Smooth muscle cell (in vitro differentiated cells): ENCODE data around the gene CTNNBL1. TPM values are rescaled to one million over a fixed set of nuclear protein-coding genes. Genes with fewer than 3 reads are reported as not detected.

Source experiments
- DNase-seq: peaks from one replicate; lab custom pipeline; 2025; ENCODE audit not compliant: unreplicated experiment; lab: John Stamatoyannopoulos, UW
- H2AFZ ChIP-seq: fragments of 200-600 bp; sonication (generic); 2 replicates; pipeline ENCODE4 v1.6.0; 2016; ENCODE audit warnings: antibody characterized with exemption, low read depth, mild to moderate bottlenecking
- H3F3A ChIP-seq: fragments of 200-600 bp; sonication (generic); 2 replicates; pipeline ENCODE4 v1.6.0; 2017; ENCODE audit warnings: antibody characterized with exemption, low read depth
- H3K27ac ChIP-seq: fragments of 200-600 bp; sonication (generic); 2 replicates; pipeline ENCODE4 v1.5.1; 2016; ENCODE audit warnings: low read depth, mild to moderate bottlenecking
- H3K27me3 ChIP-seq: fragments of 200-600 bp; sonication (generic); 2 replicates; pipeline ENCODE4 v1.6.1; 2016; ENCODE audit warnings: low read depth, mild to moderate bottlenecking
- H3K36me3 ChIP-seq: fragments of 200-600 bp; sonication (generic); 2 replicates; pipeline ENCODE4 v1.5.1; 2016; ENCODE audit warnings: low read depth
- H3K4me1 ChIP-seq: fragments of 200-600 bp; sonication (generic); 2 replicates; pipeline ENCODE4 v1.5.1; 2016; ENCODE audit warnings: low read depth
- H3K4me2 ChIP-seq: fragments of 200-600 bp; sonication (generic); 2 replicates; pipeline ENCODE4 v1.6.0; 2016; ENCODE audit warnings: mild to moderate bottlenecking
- H3K4me3 ChIP-seq: fragments of 200-600 bp; sonication (generic); 2 replicates; pipeline ENCODE4 v1.5.1; 2016; ENCODE audit warnings: mild to moderate bottlenecking
- H3K79me2 ChIP-seq: fragments of 200-600 bp; sonication (generic); 2 replicates; pipeline ENCODE4 v1.6.0; 2016; ENCODE audit warnings: low read depth, mild to moderate bottlenecking
- H3K9ac ChIP-seq: fragments of 200-600 bp; sonication (generic); 2 replicates; pipeline ENCODE4 v1.6.0; 2016; ENCODE audit warnings: low read depth
- H3K9me3 ChIP-seq: fragments of 200-600 bp; sonication (generic); replicated peaks from 2 replicates; pipeline ENCODE4 v1.5.1; 2016; ENCODE audit warnings: low read depth
- H4K20me1 ChIP-seq: fragments of 200-600 bp; sonication (generic); 2 replicates; pipeline ENCODE4 v1.6.0; 2016; ENCODE audit warnings: low read depth
- CTCF ChIP-seq: fragments of 200-600 bp; sonication (generic); IDR thresholded peaks from 2 replicates; pipeline ENCODE4 v1.5.1; 2017; ENCODE audit warnings: borderline replicate concordance, mild to moderate bottlenecking, antibody characterized with exemption; ENCODE audit not compliant: insufficient read depth, poor library complexity, severe bottlenecking
- WGBS: methylation state at CpG from one replicate; pipeline ENCODE4 v1.1.7; 2016; ENCODE audit warnings: low lambda C conversion rate; 5-methylcytosine and 5-hydroxymethylcytosine counted together
- polyA plus RNA-seq: library from polyadenylated mRNA; unstranded; fragments of >200 nt; fragmentation: Nextera tagmentation; extraction: Ambion mirVana; gene quantifications from 2 replicates; pipeline ENCODE4 v1.2.1, GENCODE V29; 2016
- total RNA-seq: library from RNA; depleted of rRNA; stranded (reverse); fragments of >200 nt; gene quantifications from 2 replicates; pipeline ENCODE4 v1.2.3, GENCODE V29; 2014

The CTNNBL1 gene
- total and polyA plus RNA-seq, 2 experiments from 2014 or later = 33.3 to 63.6 TPM

GRCh38 chr20:37913567-37914366 lies 219.9 kb downstream of the CTNNBL1 start:
- Histone ChIP-seq H3K9ac (no peak overlapping the region), H3K4me2 (no peak overlapping the region), H3F3A (no peaks in the 10 kb centered on the region), H2AFZ (no peak overlapping the region), H3K9me3 (no peaks in the 10 kb centered on the region), H3K4me1 (peaks cover 34% of the 10 kb centered on the region), H3K36me3 (no peaks in the 10 kb centered on the region), H3K27me3 (peaks cover 25% of the 10 kb centered on the region), H3K79me2 (no peaks in the 10 kb centered on the region), H3K4me3 (no peak overlapping the region), H4K20me1 (no peaks in the 10 kb centered on the region), H3K27ac (no peak overlapping the region)
- DNase-seq = no peak
- WGBS = 82% methylated on average over 19 of the region's 19 CpGs
- TF ChIP-seq CTCF = no peak

DNA sequence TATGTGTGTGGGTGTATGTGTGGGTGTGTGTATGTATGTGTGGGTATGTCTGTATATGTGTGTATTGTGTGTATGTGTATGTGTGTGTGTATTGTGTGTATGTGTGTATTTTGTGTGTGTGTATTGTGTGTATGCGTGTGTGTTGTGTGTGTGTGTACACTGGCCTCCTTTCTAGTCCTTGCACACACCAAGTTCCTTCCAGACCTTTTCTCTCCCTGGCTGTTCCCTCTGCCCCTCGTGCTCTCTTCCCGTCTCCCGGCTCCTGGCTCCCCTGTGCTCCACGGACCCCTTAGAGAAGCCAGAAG lies 220.5 kb downstream of the CTNNBL1 start:
- TF ChIP-seq CTCF = no peak
- Histone ChIP-seq H3K27me3 (peaks cover 25% of the 10 kb centered on the region), H3K79me2 (no peaks in the 10 kb centered on the region)

DNA sequence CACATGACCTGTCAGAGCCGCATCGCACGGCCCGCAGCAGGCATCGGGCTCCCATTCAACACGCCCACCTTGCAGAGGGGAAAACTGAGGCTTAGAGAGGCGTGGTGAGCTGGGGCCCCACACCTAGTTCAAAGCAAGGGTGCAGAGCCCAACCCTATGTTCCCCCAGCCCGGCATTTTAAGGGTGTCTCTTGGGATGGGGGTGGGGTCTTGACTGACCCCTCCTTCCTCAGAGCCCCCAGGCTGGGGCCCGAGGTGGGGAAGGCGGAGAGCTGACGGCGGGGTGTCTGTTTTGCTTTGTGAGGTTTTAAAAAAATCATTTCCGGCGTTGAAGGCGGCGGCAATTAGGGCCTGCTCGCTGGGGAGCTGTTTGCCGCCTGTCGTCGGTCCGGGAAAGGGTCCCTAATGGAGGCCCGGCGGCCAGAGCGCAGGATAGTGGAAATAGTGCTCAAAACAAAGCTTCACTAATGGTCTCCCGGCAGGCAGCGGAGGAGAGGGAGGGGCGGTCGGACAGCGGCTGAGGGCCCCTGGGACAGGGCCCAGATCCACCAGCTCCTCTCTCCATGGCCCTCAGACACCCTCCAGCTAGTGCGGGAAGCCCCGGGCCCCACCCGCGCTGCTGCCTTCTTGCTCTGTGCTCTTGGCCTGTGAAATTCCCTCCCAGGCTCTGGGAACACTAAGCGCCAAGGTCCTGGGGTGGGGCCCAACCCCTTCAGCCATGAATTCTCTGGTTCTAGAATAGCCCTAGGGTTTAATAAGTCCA lies 221.0 kb downstream of the CTNNBL1 start:
- Histone ChIP-seq H4K20me1 (no peaks in the 10 kb centered on the region), H3K4me1 (peaks cover 40% of the 10 kb centered on the region), H3F3A (no peaks in the 10 kb centered on the region), H3K79me2 (no peaks in the 10 kb centered on the region), H3K27me3 (peaks cover 25% of the 10 kb centered on the region), H3K36me3 (no peaks in the 10 kb centered on the region), H3K27ac (no peak overlapping the region), H3K9me3 (no peaks in the 10 kb centered on the region), H3K4me3 (peak overlapping the region; percentile 31), H3K4me2 (peak overlapping the region; percentile 81), H3K9ac (no peak overlapping the region), H2AFZ (peak overlapping the region; percentile 12)
- no peak for TF ChIP-seq CTCF
- no peak for DNase-seq
- WGBS = 13% methylated on average over 28 of the region's 34 CpGs

More for the DNA sequence above, 220.5 kb downstream of the CTNNBL1 start:
- 63% methylated on average over 4 of the region's 5 CpGs for WGBS
- H3K4me1 ChIP-seq = peaks cover 37% of the 10 kb centered on the region
- H3K4me2 ChIP-seq = peak overlapping the region; percentile 81
- H2AFZ ChIP-seq = peak overlapping the region; percentile 12
- H3K9me3 ChIP-seq = no peaks in the 10 kb centered on the region
- H3K36me3 ChIP-seq = no peaks in the 10 kb centered on the region
- no peak overlapping the region for H3K27ac ChIP-seq
- DNase-seq = no peak
- no peaks in the 10 kb centered on the region for H3F3A ChIP-seq
- no peaks in the 10 kb centered on the region for H4K20me1 ChIP-seq
- no peak overlapping the region for H3K9ac ChIP-seq
- no peak overlapping the region for H3K4me3 ChIP-seq
